HepG2 (cell line): ENCODE measurements around the gene GANC. TPM values are rescaled to one million over a fixed set of nuclear protein-coding genes. Genes with fewer than 3 reads are reported as not detected.

Source experiments
- ATAC-seq: fragments of 200-7000 bp; cut with Tn5 transposase; 3 replicates; pipeline ENCODE4 v1.9.1; 2020; ENCODE audit warnings: mild to moderate bottlenecking, moderate library complexity
- BruUV-seq: library from RNA; stranded (reverse); fragments of 400-500 nt; replicated peaks from 2 replicates; lab custom pipeline; 2021; lab: Mats Ljungman, UMichigan
- CTCF ChIA-PET: fragments of 300-600 bp; formaldehyde crosslinking; extraction: SDS; loops from one replicate; lab custom pipeline; 2021; ENCODE audit warnings: low total read pairs, inconsistent platforms, low intra/inter-chr PET ratio; lab: Yijun Ruan, JAX
- POLR2A ChIA-PET: fragments of 350-600 bp; sonication (Branson Sonifier 250); formaldehyde crosslinking; loops from one replicate; lab custom pipeline; 2020; ENCODE audit warnings: antibody characterized with exemption, inconsistent platforms; lab: Yijun Ruan, JAX
- DNase-seq: peaks from one replicate; pipeline ENCODE4 v3.0.0-alpha.2; 2015; ENCODE audit warnings: low spot score
- FAIRE-seq: peaks from 3 replicates; lab custom pipeline; 2011; peaks lifted over from hg19 to GRCh38; lab: Jason Lieb, UNC
- H2AFZ ChIP-seq: one replicate; pipeline ENCODE4 v1.6.1; 2011; ENCODE audit warnings: low read length, inconsistent platforms
- H3K27ac ChIP-seq: fragments of 300-600 bp; 3 replicates; pipeline ENCODE4 v1.8.0; 2011; ENCODE audit warnings: mixed run types, mild to moderate bottlenecking, mixed read lengths, low read length, inconsistent platforms; ENCODE audit not compliant: insufficient read depth; ENCODE audit errors: extremely low read length
- H3K27me3 ChIP-seq, 2 experiments: fragments of 200-600 bp in 1 of 2; 2 replicates in 1 of 2; 3 replicates in 1 of 2; pipeline versions ENCODE4 v1.6.0 to v1.8.0; 2011; ENCODE audit warnings: low read length in 2 of 2, mild to moderate bottlenecking in 2 of 2, moderate library complexity in 2 of 2, inconsistent platforms in 1 of 2; ENCODE audit not compliant: insufficient read depth in 2 of 2, control insufficient read depth in 1 of 2
- H3K36me3 ChIP-seq, 2 experiments: fragments of 200-600 bp in 1 of 2; replicated peaks in 1 of 2; 2 replicates in 1 of 2; 3 replicates in 1 of 2; pipeline versions ENCODE4 v1.5.1 to v1.8.0; 2011; ENCODE audit warnings: low read length in 2 of 2, inconsistent platforms in 1 of 2; ENCODE audit not compliant: insufficient read depth in 2 of 2, control insufficient read depth in 1 of 2
- H3K4me1 ChIP-seq: 2 replicates; pipeline ENCODE4 v1.5.1; 2012; ENCODE audit warnings: low read length, inconsistent platforms; ENCODE audit not compliant: insufficient read depth
- H3K4me2 ChIP-seq: 2 replicates; pipeline ENCODE4 v1.6.0; 2011; ENCODE audit warnings: low read depth, low read length, inconsistent platforms
- H3K4me3 ChIP-seq, 3 experiments: fragments of 200-600 bp in 1 of 3; sonication (generic), shearing (Covaris generic) in 1 of 3; replicated peaks in 1 of 3; 2 replicates each; pipeline ENCODE4 v1.5.1; 2011 to 2016; ENCODE audit warnings: low read length in 3 of 3, inconsistent platforms in 2 of 3, low read depth in 2 of 3, mild to moderate bottlenecking in 2 of 3, control low read depth in 1 of 3, mixed read lengths in 1 of 3; ENCODE audit not compliant: insufficient read depth in 1 of 3
- H3K79me2 ChIP-seq: one replicate; pipeline ENCODE4 v1.6.1; 2011; ENCODE audit warnings: low read length, inconsistent platforms; ENCODE audit not compliant: insufficient read depth
- H3K9ac ChIP-seq: 2 replicates; pipeline ENCODE4 v1.6.0; 2011; ENCODE audit warnings: mild to moderate bottlenecking, low read depth, low read length, inconsistent platforms; ENCODE audit not compliant: insufficient read depth
- H3K9me3 ChIP-seq: 2 replicates; pipeline ENCODE4 v1.5.1; 2012; ENCODE audit warnings: mild to moderate bottlenecking, low read length
- H4K20me1 ChIP-seq: 2 replicates; pipeline ENCODE4 v1.6.0; 2011; ENCODE audit warnings: inconsistent platforms, mild to moderate bottlenecking, low read length, moderate library complexity; ENCODE audit not compliant: insufficient read depth
- ARNT2 ChIP-seq: sonication (generic); formaldehyde crosslinking; IDR thresholded peaks from 2 replicates; pipeline ENCODE4 v1.8.0; 2022; ENCODE audit warnings: mild to moderate bottlenecking, low read depth, missing genetic modification reagents, moderate library complexity
- CEBPZ ChIP-seq: IDR thresholded peaks from 2 replicates; pipeline ENCODE4 v1.6.1; 2012; ENCODE audit warnings: low read length, improper control_type of control experiment
- HDAC6 ChIP-seq: fragments of 200-600 bp; sonication (generic); IDR thresholded peaks from 2 replicates; pipeline ENCODE4 v1.7.0; 2017; ENCODE audit warnings: mild to moderate bottlenecking, antibody characterized with exemption, low read length, low read depth
- LCORL ChIP-seq, 2 experiments: fragments of 450-650 bp in 1 of 2; sonication (generic) in 1 of 2; formaldehyde crosslinking in 1 of 2; IDR thresholded peaks; 2 replicates each; pipeline versions ENCODE4 v1.5.0 to v1.6.1; 2017 to 2020; ENCODE audit warnings: antibody characterized with exemption in 1 of 2, missing genetic modification reagents in 1 of 2
- ZNF839 ChIP-seq: sonication (generic); formaldehyde crosslinking; IDR thresholded peaks from 2 replicates; pipeline ENCODE4 v1.4.0; 2020; ENCODE audit warnings: missing genetic modification reagents, mild to moderate bottlenecking, borderline replicate concordance
- WGBS: methylation state at CpG from one replicate; pipeline ENCODE4 v1.1.6; 2017; ENCODE audit warnings: low lambda C conversion rate; 5-methylcytosine and 5-hydroxymethylcytosine counted together
- in situ Hi-C: cut with HindIII; loops from 2 replicates; pipeline ENCODE4 v1.10.0; 2017; ENCODE audit warnings: low pct_unique_long_range_greater_than_20kb; ENCODE audit not compliant: extremely low pct_ligation_motif_present
- intact Hi-C: fragments of 100-400 bp; cut with micrococcal nuclease; formaldehyde crosslinking; loops from one replicate; pipeline ENCODE4 v1.10.0; 2022; ENCODE audit not compliant: unreplicated experiment
- polyA plus RNA-seq, 8 experiments: library from polyadenylated mRNA; depleted of rRNA in 3 of 8; stranded (reverse) in 7 of 8; unstranded in 1 of 8; fragments of >200 nt; fragmentation: Illumina TruSeq in 4 of 8; extraction: Trizol in 4 of 8; gene quantifications; 2 replicates each; pipeline versions ENCODE4 v1.2.1 to v1.2.3, GENCODE V29; 2011 to 2016; ENCODE audit warnings: low read depth in 4 of 8, missing spikeins in 1 of 8, mixed read lengths in 1 of 8; ENCODE audit not compliant: insufficient read depth in 1 of 8
- total RNA-seq, 5 experiments: library from RNA; depleted of rRNA; stranded (reverse); fragments of >200 nt; fragmentation: Illumina TruSeq; extraction: Trizol; gene quantifications; 2 replicates each; pipeline ENCODE4 v1.2.3, GENCODE V29; 2016; ENCODE audit warnings: low read depth in 1 of 5
- TF ChIP-seq, protein P1 (sequence below): IDR thresholded peaks from 2 replicates; pipeline ENCODE4 v1.6.1; 2016
- TF ChIP-seq, protein P2 (sequence below): sonication (generic); formaldehyde crosslinking; IDR thresholded peaks from 2 replicates; pipeline ENCODE4 v1.9.0; 2021; ENCODE audit warnings: missing genetic modification reagents, mild to moderate bottlenecking, borderline replicate concordance
- TF ChIP-seq, protein P3 (sequence below): sonication (generic); formaldehyde crosslinking; IDR thresholded peaks from 2 replicates; pipeline ENCODE4 v1.5.0; 2020; ENCODE audit warnings: missing genetic modification reagents

Gene GANC
- total and polyA plus RNA-seq, 2 of the 13 experiments (the other 11 are each of a cell fraction or from before 2014, with no cell fraction given), result 17.0 to 21.0 TPM

DNA sequence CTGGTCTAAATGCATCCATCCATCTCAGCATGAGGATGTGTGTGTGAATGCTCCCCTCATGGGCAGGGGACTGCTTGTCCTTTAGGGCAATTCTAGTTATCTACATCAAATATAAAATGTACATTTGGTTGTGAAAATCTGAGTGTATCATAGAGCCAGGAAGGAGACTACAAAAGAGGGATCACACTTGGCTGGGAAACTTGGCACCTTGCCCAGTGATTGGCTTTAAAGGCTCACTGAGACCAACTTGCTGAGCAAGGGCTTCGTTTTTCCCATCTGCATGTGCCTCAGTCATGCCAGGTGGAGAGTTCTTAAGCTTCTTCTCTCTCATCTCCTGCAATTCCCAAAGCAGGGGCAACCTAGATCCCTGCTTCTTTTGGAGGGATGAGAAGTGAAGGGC is 91.5 kb downstream of the GANC start:
- Histone ChIP-seq H4K20me1 (no peaks in the 10 kb centered on the region), H3K36me3 (no peaks in the 10 kb centered on the region), H3K79me2 (no peaks in the 10 kb centered on the region), H2AFZ (no peak overlapping the region), H3K4me3 (no peak overlapping the region), H3K27ac (no peak overlapping the region), H3K4me1 (no peaks in the 10 kb centered on the region), H3K4me2 (no peak overlapping the region), H3K27me3 (no peaks in the 10 kb centered on the region; a peak in 1 of 5 replicates), H3K9ac (no peak overlapping the region), H3K9me3 (no peaks in the 10 kb centered on the region)
- TF ChIP-seq LCORL (IDR thresholded peaks at IDR 0.05) (peak; percentile 43; the same call in 1 of the 2 replicates), LCORL (CRISPR knock-in tag; IDR thresholded peaks at IDR 0.05) (no peak), ZNF839 (CRISPR knock-in tag) (no peak)
- TF ChIP-seq, protein P1, sequence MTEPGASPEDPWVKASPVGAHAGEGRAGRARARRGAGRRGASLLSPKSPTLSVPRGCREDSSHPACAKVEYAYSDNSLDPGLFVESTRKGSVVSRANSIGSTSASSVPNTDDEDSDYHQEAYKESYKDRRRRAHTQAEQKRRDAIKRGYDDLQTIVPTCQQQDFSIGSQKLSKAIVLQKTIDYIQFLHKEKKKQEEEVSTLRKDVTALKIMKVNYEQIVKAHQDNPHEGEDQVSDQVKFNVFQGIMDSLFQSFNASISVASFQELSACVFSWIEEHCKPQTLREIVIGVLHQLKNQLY (CRISPR knock-in tag), result no peak
- DNase-seq (no peak), ATAC-seq (no peak), FAIRE-seq (no peak)
- ChIA-PET POLR2A (no interaction called here), CTCF (no interaction called here)
- intact Hi-C loops (no loop called here), in situ Hi-C loops (no loop called here)
- no TSS peak for BruUV-seq
- 20% methylated on average over 1 of the region's 1 CpG for WGBS

DNA sequence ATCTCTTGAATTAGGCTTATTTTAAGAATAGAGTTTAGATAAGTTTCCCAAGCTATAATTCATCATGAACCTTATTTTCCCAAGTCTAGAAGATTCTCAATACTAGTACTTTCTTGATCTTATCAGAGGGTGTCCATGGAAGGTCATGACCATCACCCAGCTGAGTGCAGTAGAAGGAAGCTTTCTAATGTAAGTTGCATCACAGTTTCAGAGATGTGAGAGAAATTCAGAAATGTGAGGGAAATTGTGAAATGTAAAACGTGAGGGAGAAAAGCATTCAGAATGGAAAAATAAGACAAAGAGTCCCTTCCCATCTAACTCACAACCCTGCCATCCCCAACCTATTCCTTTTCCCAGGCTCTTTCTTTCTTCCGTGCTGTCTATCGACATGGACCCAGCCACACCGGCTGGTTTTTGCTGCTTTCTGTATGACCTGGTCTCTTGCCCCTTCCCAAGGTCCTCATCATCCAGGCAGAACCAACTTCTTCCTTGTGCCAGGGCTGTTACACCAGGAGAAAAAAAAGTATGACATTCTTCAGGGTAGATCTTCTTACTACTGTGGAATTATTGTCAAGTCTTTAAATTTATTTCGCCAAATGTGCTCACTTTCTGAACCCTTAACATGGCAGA is 93.0 kb downstream of the GANC start:
- intact Hi-C loops, result no loop called here
- H3K4me3 ChIP-seq, result no peak overlapping the region
- no peaks in the 10 kb centered on the region for H3K9me3 ChIP-seq
- DNase-seq (no peak), ATAC-seq (no peak), FAIRE-seq (no peak)
- no peak overlapping the region for H3K4me2 ChIP-seq
- no peak overlapping the region for H3K27ac ChIP-seq
- no peaks in the 10 kb centered on the region for H4K20me1 ChIP-seq
- H3K9ac ChIP-seq, result no peak overlapping the region
- WGBS, result 70% methylated on average over 5 of the region's 5 CpGs
- H2AFZ ChIP-seq, result no peak overlapping the region
- no peaks in the 10 kb centered on the region for H3K79me2 ChIP-seq
- H3K36me3 ChIP-seq, result no peaks in the 10 kb centered on the region
- CTCF ChIA-PET, result no interaction called here
- H3K27me3 ChIP-seq, result no peaks in the 10 kb centered on the region; a peak in 1 of 5 replicates
- peaks cover 12% of the 10 kb centered on the region for H3K4me1 ChIP-seq
- in situ Hi-C loops, result no loop called here
- no TSS peak for BruUV-seq
- POLR2A ChIA-PET, result no interaction called here
- TF ChIP-seq ARNT2 (CRISPR knock-in tag) (no peak), HDAC6 (no peak), CEBPZ (no peak)
- TF ChIP-seq, protein P2, sequence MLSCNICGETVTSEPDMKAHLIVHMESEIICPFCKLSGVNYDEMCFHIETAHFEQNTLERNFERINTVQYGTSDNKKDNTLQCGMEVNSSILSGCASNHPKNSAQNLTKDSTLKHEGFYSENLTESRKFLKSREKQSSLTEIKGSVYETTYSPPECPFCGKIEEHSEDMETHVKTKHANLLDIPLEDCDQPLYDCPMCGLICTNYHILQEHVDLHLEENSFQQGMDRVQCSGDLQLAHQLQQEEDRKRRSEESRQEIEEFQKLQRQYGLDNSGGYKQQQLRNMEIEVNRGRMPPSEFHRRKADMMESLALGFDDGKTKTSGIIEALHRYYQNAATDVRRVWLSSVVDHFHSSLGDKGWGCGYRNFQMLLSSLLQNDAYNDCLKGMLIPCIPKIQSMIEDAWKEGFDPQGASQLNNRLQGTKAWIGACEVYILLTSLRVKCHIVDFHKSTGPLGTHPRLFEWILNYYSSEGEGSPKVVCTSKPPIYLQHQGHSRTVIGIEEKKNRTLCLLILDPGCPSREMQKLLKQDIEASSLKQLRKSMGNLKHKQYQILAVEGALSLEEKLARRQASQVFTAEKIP (CRISPR knock-in tag), result no peak
- TF ChIP-seq, protein P3, sequence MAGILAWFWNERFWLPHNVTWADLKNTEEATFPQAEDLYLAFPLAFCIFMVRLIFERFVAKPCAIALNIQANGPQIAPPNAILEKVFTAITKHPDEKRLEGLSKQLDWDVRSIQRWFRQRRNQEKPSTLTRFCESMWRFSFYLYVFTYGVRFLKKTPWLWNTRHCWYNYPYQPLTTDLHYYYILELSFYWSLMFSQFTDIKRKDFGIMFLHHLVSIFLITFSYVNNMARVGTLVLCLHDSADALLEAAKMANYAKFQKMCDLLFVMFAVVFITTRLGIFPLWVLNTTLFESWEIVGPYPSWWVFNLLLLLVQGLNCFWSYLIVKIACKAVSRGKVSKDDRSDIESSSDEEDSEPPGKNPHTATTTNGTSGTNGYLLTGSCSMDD (CRISPR knock-in tag), result no peak
